ENCODE results near the gene PPEF1.
"Not testable (repeated sequence)": the region's sequence is repeated elsewhere in the genome, so short reads cannot be mapped to it uniquely, and the experiment has no call there.

PPEF1 gene

DNA sequence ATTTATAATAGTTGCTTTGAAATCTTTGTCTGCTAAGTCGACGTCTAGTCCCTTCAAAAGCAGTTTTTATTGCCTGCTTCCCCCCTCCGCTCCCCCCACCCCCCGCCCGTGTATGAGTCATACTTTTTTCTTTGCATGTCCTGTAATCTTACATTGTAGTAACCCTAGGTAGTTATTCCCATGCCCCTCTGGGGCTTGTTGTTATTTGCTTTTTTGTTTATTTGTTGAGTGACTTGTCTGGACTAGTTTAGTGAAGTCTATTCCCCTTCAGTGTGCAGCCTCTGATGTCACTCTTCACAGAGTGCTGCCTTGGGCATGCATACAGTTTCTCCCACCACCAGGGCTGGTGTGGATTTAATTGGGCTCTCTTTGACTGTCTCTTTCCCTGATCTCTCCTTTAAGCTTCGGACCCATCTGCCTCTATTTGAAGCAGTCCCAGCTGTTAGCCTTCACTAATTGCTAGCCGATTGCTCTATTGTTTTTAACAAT, 86.2 kb downstream of the PPEF1 start:
- no peak for DNase-seq (ENCODE audit: low read depth)

DNA sequence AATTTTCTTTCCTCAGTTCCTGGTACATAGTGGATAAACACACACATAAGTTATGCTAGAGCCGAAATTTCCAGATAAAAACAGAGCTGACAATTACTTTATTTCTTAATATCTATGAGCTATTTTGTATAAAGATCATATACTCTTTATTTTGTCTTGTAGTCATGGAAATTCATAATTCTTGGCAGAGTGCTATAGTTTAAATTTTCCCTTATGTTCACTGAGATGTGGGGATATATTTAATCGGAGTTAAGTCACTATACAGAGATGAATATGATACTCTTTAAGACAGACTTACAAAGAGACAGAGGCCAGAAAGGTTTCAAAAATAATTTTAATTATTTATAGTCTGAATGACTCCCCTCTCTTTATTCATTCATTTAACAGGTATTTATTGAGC, 89.7 kb downstream of the PPEF1 start:
- DNase-seq (ENCODE audit: low read depth) = no peak

DNA sequence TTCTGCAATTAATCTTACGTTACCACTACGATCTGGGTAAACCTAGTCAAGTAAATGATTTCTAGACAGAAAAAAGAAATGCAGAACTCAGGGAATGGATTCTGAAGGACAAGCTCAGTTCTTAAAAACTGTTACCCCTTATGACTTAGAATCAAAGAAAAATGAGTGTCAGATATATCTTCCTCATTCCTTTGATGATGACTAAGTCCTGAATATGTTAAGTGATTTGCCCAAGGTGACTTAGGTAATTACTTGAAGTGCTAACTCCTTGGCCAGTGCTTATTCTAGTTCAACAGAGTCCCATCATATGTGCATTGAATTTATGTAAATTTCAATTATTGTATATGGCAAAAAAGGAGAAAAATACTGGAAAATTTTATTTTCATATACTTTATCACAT, 92.5 kb downstream of the PPEF1 start:
- no peak for DNase-seq (ENCODE audit: low read depth)

GRCh38 chrX:18809641-18810040, 102.2 kb downstream of the PPEF1 start:
- no peak for DNase-seq (ENCODE audit: low read depth)

DNA sequence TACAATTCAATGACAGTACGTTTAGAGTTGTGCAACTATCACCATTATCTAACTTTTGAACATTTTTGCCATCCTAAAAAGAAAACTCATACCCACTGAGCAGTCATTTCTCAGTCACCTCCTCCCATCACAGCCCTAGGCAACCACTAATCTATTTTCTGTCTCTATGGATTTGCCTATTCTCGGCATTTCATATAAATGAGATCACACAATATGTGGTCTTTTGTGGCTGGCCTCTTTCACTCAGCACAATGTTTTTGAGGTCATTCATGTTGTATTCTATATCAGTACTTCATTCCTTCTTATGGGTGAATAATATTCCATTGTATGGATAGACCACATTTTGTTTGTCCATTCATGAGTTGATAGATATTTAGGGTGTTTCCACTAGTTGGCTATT, 103.0 kb downstream of the PPEF1 start:
- DNase-seq (ENCODE audit: low read depth) = no peak

- no peak for DNase-seq (ENCODE audit: low read depth)
Measured at GRCh38 chrX:18825375-18825774, 117.9 kb downstream of the PPEF1 start.

DNA sequence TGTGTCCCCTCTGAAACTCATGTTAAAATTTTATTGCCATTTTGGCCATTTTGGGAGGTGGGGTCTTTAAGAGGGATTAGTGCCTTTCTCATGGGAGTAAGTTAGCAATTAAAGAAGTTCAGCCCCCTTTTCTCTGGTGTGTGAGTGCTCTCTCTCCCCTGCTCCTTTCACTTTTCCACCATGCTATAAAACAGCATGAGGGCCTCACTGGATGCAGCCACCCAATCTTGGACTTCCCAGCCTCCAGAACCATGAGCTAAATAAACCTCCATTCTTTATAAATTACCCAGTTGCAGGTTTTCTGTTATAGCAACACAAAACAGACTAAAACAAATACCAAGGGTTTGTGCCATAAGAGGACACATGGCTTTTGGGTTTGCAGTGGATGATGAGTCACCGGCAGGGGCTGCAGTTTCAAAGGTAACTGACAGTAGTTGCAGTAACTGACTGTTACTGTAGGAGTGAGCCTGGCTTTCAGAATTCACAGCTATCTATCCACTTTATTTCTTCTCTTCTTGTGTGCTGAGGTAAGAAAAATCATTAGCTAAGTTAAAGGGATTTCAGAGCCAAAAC, 121.5 kb downstream of the PPEF1 start:
- DNase-seq (ENCODE audit: low read depth) = peak; percentile 3

GRCh38 chrX:18833071-18833731, 125.8 kb downstream of the PPEF1 start:
- DNase-seq (ENCODE audit: low read depth) = no peak

DNA sequence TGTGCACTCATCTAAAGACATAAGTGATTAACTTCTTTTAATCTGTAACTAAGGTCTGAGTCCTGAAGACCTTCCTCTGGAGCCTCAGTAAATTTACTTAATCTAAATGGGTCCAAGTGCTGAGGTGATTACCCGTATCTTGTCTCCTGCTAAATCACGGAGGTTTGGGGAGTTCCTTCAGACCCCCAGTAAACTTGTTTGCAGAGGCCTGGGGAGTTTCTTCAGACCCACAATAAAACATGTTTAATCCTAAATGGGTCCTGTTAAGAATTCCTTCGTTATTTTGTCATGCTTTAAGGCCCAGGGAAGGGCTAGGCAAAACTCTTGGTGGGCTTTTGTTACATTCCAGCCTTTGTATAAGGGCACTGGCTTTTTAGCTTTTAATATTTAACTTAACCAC, 140.5 kb downstream of the PPEF1 start:
- not testable (repeated sequence) for DNase-seq (ENCODE audit: low read depth)

- peak; percentile 14 for DNase-seq (ENCODE audit: low read depth)
Measured at GRCh38 chrX:18855919-18856644, 148.6 kb downstream of the PPEF1 start.

DNA sequence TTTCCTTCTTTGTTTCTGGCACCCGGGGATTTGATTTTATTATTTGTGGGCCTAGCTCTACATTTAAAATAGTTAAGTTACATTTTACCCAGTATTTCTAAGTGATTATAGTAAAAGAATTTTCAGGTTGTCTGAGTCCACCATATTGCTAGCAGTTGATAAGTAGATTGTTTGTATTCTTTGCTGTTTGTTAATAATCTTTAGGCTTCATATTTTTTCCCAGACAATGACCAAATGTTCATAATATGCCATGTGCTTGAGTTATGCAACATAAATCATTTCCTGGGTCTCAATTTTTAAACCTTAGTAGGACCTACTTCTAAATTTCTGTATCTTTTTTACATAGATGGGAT, 149.2 kb downstream of the PPEF1 start:
- DNase-seq (ENCODE audit: low read depth) = no peak

DNA sequence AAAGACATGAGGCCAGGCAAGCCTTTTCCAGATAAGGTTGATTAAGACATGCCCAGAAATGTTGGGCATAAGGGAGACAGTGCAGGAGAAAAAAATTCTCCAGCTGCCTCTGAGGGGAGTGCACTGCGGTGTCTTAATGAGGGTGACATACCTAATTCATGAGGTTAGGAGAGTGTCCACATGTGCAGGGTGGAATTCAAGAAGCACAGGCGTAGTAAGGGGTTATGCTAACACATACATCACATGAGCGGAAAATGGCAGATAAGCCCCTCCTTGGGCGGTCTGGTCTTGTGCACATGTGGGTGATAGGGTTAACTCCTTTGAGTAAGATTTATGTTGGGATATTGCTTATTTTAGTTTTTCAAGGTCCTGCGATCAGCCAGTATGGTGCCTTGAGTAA, 154.1 kb downstream of the PPEF1 start:
- no peak for DNase-seq (ENCODE audit: low read depth)

DNA sequence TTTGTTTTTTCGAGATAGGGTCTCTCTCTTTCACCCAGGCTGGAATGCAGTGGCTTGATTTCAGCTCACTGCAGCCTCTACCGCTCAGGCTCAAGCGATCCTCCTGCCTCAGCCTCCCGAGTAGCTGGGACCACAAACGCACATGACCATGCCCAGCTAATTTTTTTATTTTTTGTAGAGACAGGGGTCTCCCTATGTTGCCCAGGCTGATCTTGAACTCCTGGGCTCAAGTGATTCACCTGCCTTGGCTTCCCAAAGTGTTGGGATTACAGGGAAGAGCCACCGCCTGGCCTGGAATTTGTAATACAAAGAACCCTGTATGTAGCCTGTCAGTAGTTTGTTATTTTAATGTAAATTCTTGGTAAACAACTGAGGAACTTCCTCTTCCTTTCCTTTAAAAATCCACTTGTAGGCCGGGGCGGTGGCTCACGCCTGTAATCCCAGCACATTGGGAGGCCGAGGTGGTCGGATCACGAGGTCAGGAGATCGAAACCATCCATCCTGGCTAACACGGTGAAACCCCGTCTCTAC, 157.0 kb downstream of the PPEF1 start:
- no peak for DNase-seq (ENCODE audit: low read depth)

GRCh38 chrX:18871161-18871890, 163.9 kb downstream of the PPEF1 start:
- DNase-seq (ENCODE audit: low read depth) = no peak

GRCh38 chrX:18871970-18872369, 164.5 kb downstream of the PPEF1 start:
- no peak for DNase-seq (ENCODE audit: low read depth)

DNA sequence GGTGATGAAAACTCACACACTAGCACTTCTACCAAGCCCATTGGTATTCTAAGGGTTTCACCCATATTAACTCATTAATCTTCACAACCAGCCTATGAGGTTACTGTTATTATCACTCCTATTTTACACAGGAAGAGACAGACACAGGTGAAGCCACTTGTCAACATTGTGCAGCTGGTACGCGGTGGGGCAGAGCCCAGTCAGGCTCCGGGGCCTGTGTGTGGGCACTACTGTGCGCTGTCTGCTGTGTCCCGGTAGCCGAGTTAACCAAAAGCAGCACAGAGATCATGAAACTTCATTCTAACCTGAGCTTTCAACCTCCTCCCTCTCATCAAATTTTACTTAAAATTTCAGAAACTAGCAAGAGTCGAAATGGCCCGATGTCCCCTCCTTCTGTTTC, 165.2 kb downstream of the PPEF1 start:
- no peak for DNase-seq (ENCODE audit: low read depth)

GRCh38 chrX:18873189-18873791, 165.8 kb downstream of the PPEF1 start:
- peak; percentile 74 for DNase-seq (ENCODE audit: low read depth)

GRCh38 chrX:18873836-18874235, 166.4 kb downstream of the PPEF1 start:
- no peak for DNase-seq (ENCODE audit: low read depth)

DNA sequence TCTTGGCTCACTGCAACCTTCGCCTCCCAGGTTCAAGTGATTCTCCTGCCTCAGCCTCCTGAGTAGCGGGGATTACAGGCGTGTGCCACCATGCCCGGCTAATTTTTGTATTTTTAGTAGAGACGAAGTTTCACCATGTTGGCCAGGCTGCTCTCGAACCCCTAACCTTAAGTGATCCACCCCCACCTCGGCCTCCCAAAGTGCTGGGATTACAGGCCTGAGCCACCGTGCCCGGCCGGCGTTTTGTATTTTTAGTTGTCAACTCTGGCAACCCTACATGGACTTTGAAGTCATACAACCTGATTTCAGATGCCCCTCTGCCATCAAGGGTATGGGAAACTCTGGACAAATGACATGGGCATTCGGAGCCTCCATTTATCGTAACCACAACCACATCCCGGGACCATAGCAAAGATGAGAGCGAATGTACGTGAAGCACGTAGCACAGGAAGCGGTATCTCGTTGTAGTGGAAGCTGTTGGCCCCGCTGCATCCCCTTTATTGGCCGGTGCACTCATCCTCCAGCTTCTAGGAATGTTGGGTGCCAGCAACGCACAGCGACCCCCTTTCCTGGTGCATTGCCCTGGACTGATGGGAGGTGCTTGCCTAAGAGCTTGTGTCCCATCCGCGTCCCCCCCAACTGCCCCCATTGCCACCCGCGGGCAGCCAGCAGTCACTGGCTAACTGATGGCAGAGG, 167.3 kb downstream of the PPEF1 start:
- DNase-seq (ENCODE audit: low read depth) = no peak

- no peak for DNase-seq (ENCODE audit: low read depth)
Measured at GRCh38 chrX:18875256-18875878, 167.9 kb downstream of the PPEF1 start.

GRCh38 chrX:18877469-18877868, 170.0 kb downstream of the PPEF1 start:
- no peak for DNase-seq (ENCODE audit: low read depth)

All from ELR (cell line).